CD4-positive, CD25-positive, alpha-beta regulatory T cell (primary cell): ENCODE measurements around the gene NDUFA13. TPM values are rescaled to one million over a fixed set of nuclear protein-coding genes. Genes with fewer than 3 reads are reported as not detected.
"Not testable (repeated sequence)": the region's sequence is repeated elsewhere in the genome, so short reads cannot be mapped to it uniquely, and the experiment has no call there.

ENCODE experiments used
- ATAC-seq, 2 donors: fragments of 150-1000 bp; cut with Tn5 transposase; one replicate each; pipeline ENCODE4 v1.10.0; 2021; ENCODE audit warnings: low read depth in 2 of 2, moderate number of reproducible peaks in 2 of 2, moderate library complexity in 1 of 2
- DNase-seq, 3 donors: peaks; one replicate each; pipeline versions ENCODE4 v3.0.0 to v3.0.0-alpha.2; 2012 to 2022; ENCODE audit warnings: mixed read lengths in 1 of 3
- H3K27ac ChIP-seq: one replicate; pipeline ENCODE4 v1.7.0; 2013; ENCODE audit warnings: mild to moderate bottlenecking, low read length; ENCODE audit not compliant: insufficient read depth, poor library complexity, severe bottlenecking
- H3K27me3 ChIP-seq: one replicate; pipeline ENCODE4 v1.7.0; 2013; ENCODE audit warnings: low read length; ENCODE audit not compliant: control insufficient read depth, insufficient read depth
- H3K36me3 ChIP-seq: one replicate; pipeline ENCODE4 v1.7.0; 2013; ENCODE audit warnings: mild to moderate bottlenecking, low read length, moderate library complexity; ENCODE audit not compliant: control insufficient read depth, insufficient read depth
- H3K4me1 ChIP-seq: 2 replicates; pipeline ENCODE4 v1.7.0; 2013; ENCODE audit warnings: mild to moderate bottlenecking, low read length; ENCODE audit not compliant: insufficient read depth, control insufficient read depth, poor library complexity, severe bottlenecking
- H3K4me3 ChIP-seq: one replicate; pipeline ENCODE4 v1.7.0; 2013; ENCODE audit warnings: low read depth, mild to moderate bottlenecking, low read length, moderate library complexity
- H3K9me3 ChIP-seq, 2 experiments: 1 replicate in 1 of 2; 2 replicates in 1 of 2; pipeline ENCODE4 v1.7.0; 2013; ENCODE audit warnings: low read length in 2 of 2, mild to moderate bottlenecking in 1 of 2, moderate library complexity in 1 of 2; ENCODE audit not compliant: control insufficient read depth in 2 of 2
- H3K27ac Mint-ChIP-seq, 3 donors: one replicate each; pipeline ENCODE4 v1.8.0; 2020 to 2022; ENCODE audit warnings: mild to moderate bottlenecking in 3 of 3, mixed read lengths in 3 of 3, moderate library complexity in 2 of 3
- H3K27me3 Mint-ChIP-seq: one replicate; pipeline ENCODE4 v1.8.0; 2022; ENCODE audit warnings: mild to moderate bottlenecking, mixed read lengths
- H3K36me3 Mint-ChIP-seq: one replicate; pipeline ENCODE4 v1.8.0; 2020; ENCODE audit warnings: mixed read lengths
- H3K4me1 Mint-ChIP-seq, 4 donors: one replicate each; pipeline ENCODE4 v1.8.0; 2020 to 2022; ENCODE audit warnings: mixed read lengths in 4 of 4, mild to moderate bottlenecking in 1 of 4
- H3K4me3 Mint-ChIP-seq, 4 donors: one replicate each; pipeline ENCODE4 v1.8.0; 2020 to 2022; ENCODE audit warnings: mild to moderate bottlenecking in 4 of 4, mixed read lengths in 4 of 4, moderate library complexity in 3 of 4
- H3K9me3 Mint-ChIP-seq, 7 donors: one replicate each; pipeline ENCODE4 v1.8.0; 2020 to 2022; ENCODE audit warnings: mixed read lengths in 7 of 7, mild to moderate bottlenecking in 3 of 7, moderate library complexity in 2 of 7
- polyA plus RNA-seq, 4 donors: library from polyadenylated mRNA; unstranded; fragments of 300-500 nt; fragmentation: Illumina TruSeq; gene quantifications; one replicate each; pipeline ENCODE4 v1.2.3, GENCODE V29; 2021
- total RNA-seq: library from RNA; stranded (reverse); gene quantifications from one replicate; pipeline ENCODE4 v1.2.3, GENCODE V29; 2022

Gene NDUFA13
- total RNA-seq, result 196 TPM
- polyA plus RNA-seq, result 100 to 1,000 TPM; 358 to 453 (median 400) TPM

- Histone ChIP-seq H3K27me3 (no peaks in the 10 kb centered on the region), H3K36me3 (peaks cover 10% of the 10 kb centered on the region), H3K4me3 (peak within 1 kb of the TSS; percentile 94), H3K9me3 (no peaks in the 10 kb centered on the region), H3K4me1 (peaks cover 26% of the 10 kb centered on the region), H3K27ac (peak within 1 kb of the TSS; percentile 84)
- ATAC-seq (peak; percentile 88 to 90), DNase-seq (peak; percentile 89 to 95 (median 93))
- Mint-ChIP-seq H3K27me3 (no peaks in the 10 kb centered on the region), H3K4me3 (peak within 1 kb of the TSS; percentile 95 to 98 (median 95)), H3K9me3 (no peaks in the 10 kb centered on the region), H3K4me1 (peaks cover 0 to 49% (median 23%) of the 10 kb centered on the region in 4 donors), H3K36me3 (peaks cover 16% of the 10 kb centered on the region), H3K27ac (peak within 1 kb of the TSS; percentile 93 to 97 (median 95))
These were observed at the start of gene NDUFA13 for GRCh38 chr19:19515642-19516519. NDUFA13 (plus strand) TSS chr19:19516225; CDS start chr19:19516239, 14 bp downstream.

GRCh38 chr19:19468424-19469050, 47.5 kb upstream of the NDUFA13 start:
- peaks cover 10 to 66% (median 43%) of the 10 kb centered on the region in 4 donors for H3K4me1 Mint-ChIP-seq
- H3K27me3 Mint-ChIP-seq, result no peaks in the 10 kb centered on the region
- Histone ChIP-seq H3K27ac (peak overlapping the region; percentile 6), H3K9me3 (peaks cover 16 to 18% of the 10 kb centered on the region in 2 experiments), H3K27me3 (no peaks in the 10 kb centered on the region), H3K36me3 (peaks cover 44% of the 10 kb centered on the region), H3K4me3 (no peak overlapping the region), H3K4me1 (peaks cover 17% of the 10 kb centered on the region)
- peaks cover 47% of the 10 kb centered on the region for H3K36me3 Mint-ChIP-seq
- peaks cover 0 to 20% (median 6%) of the 10 kb centered on the region in 7 donors for H3K9me3 Mint-ChIP-seq
- no peak for ATAC-seq
- no peak for DNase-seq
- H3K4me3 Mint-ChIP-seq, result peak overlapping the region in 1 of 4 donors; percentile 7
- H3K27ac Mint-ChIP-seq, result peak overlapping the region; percentile 20 to 75 (median 44)

GRCh38 chr19:19470579-19470978, 45.4 kb upstream of the NDUFA13 start:
- H3K4me1 ChIP-seq, result peaks cover 35% of the 10 kb centered on the region
- H3K27ac Mint-ChIP-seq, result peak overlapping the region in 2 of 3 donors; percentile 74 to 80
- H3K36me3 ChIP-seq, result peaks cover 44% of the 10 kb centered on the region
- peaks cover 15 to 71% (median 53%) of the 10 kb centered on the region in 4 donors for H3K4me1 Mint-ChIP-seq
- no peak overlapping the region for H3K4me3 ChIP-seq
- H3K36me3 Mint-ChIP-seq, result peaks cover 54% of the 10 kb centered on the region
- H3K27me3 ChIP-seq, result no peaks in the 10 kb centered on the region
- H3K4me3 Mint-ChIP-seq, result no peak overlapping the region
- peaks cover 0 to 20% (median 6%) of the 10 kb centered on the region in 7 donors for H3K9me3 Mint-ChIP-seq
- ATAC-seq, result no peak
- H3K27me3 Mint-ChIP-seq, result no peaks in the 10 kb centered on the region
- DNase-seq, result no peak
- peaks cover 16 to 18% of the 10 kb centered on the region in 2 experiments for H3K9me3 ChIP-seq
- H3K27ac ChIP-seq, result peak overlapping the region; percentile 17

GRCh38 chr19:19471682-19472081, 44.3 kb upstream of the NDUFA13 start:
- peak overlapping the region; percentile 26 for H3K4me3 ChIP-seq
- DNase-seq (no peak), ATAC-seq (no peak)
- Mint-ChIP-seq H3K9me3 (peaks cover 0 to 20% (median 6%) of the 10 kb centered on the region in 7 donors), H3K27ac (peak overlapping the region; percentile 78 to 94 (median 90)), H3K4me1 (peaks cover 18 to 72% (median 53%) of the 10 kb centered on the region in 4 donors), H3K36me3 (peaks cover 44% of the 10 kb centered on the region), H3K4me3 (peak overlapping the region; percentile 38 to 72 (median 61)), H3K27me3 (no peaks in the 10 kb centered on the region)
- peaks cover 32% of the 10 kb centered on the region for H3K36me3 ChIP-seq
- H3K27ac ChIP-seq, result no peak overlapping the region
- no peaks in the 10 kb centered on the region for H3K27me3 ChIP-seq
- H3K9me3 ChIP-seq, result peaks cover 16 to 18% of the 10 kb centered on the region in 2 experiments
- peaks cover 46% of the 10 kb centered on the region for H3K4me1 ChIP-seq

GRCh38 chr19:19472106-19472505, 43.9 kb upstream of the NDUFA13 start:
- Mint-ChIP-seq H3K36me3 (peaks cover 43% of the 10 kb centered on the region), H3K27ac (peak overlapping the region; percentile 78 to 94 (median 90)), H3K9me3 (peaks cover 0 to 16% (median 6%) of the 10 kb centered on the region in 7 donors), H3K4me3 (peak overlapping the region; percentile 38 to 72 (median 61)), H3K4me1 (peaks cover 22 to 76% (median 58%) of the 10 kb centered on the region in 4 donors)
- Histone ChIP-seq H3K4me3 (peak overlapping the region; percentile 26), H3K9me3 (peaks cover 16 to 18% of the 10 kb centered on the region in 2 experiments), H3K4me1 (peaks cover 50% of the 10 kb centered on the region), H3K36me3 (peaks cover 30% of the 10 kb centered on the region)
- peak in 1 of 2 donors; percentile 21 for ATAC-seq
- not testable (repeated sequence) for H3K27me3 ChIP-seq, H3K27ac ChIP-seq, H3K27me3 Mint-ChIP-seq
- DNase-seq, result peak in 1 of 3 donors; percentile 61

GRCh38 chr19:19475015-19475765, 40.8 kb upstream of the NDUFA13 start:
- peak overlapping the region; percentile 91 to 97 (median 93) for H3K27ac Mint-ChIP-seq
- no peaks in the 10 kb centered on the region for H3K27me3 ChIP-seq
- no peak overlapping the region for H3K4me3 ChIP-seq
- H3K36me3 Mint-ChIP-seq, result peaks cover 35% of the 10 kb centered on the region
- peak overlapping the region; percentile 53 for H3K27ac ChIP-seq
- H3K4me1 Mint-ChIP-seq, result peaks cover 19 to 88% (median 72%) of the 10 kb centered on the region in 4 donors
- DNase-seq, result no peak
- peak overlapping the region in 3 of 4 donors; percentile 38 to 84 (median 61) for H3K4me3 Mint-ChIP-seq
- peaks cover 60% of the 10 kb centered on the region for H3K4me1 ChIP-seq
- H3K36me3 ChIP-seq, result peaks cover 21% of the 10 kb centered on the region
- peaks cover 0 to 4% (median 0%) of the 10 kb centered on the region in 7 donors for H3K9me3 Mint-ChIP-seq
- no peaks in the 10 kb centered on the region for H3K27me3 Mint-ChIP-seq
- H3K9me3 ChIP-seq, result no peaks in the 10 kb centered on the region
- ATAC-seq, result no peak
